CD4-positive, alpha-beta T cell treated with Interleukin-10 for 1 hour (primary cell): ENCODE results near the gene PSMB4.
A peak's percentile ranks its signal among the peaks of the same experiment; 100 is the strongest.
"Not testable (repeated sequence)": the region's sequence is repeated elsewhere in the genome, so short reads cannot be mapped to it uniquely, and the experiment has no call there.

ENCODE experiments used
- DNase-seq: peaks from one replicate; pipeline ENCODE4 v3.0.0-alpha.2; 2020

Gene PSMB4

GRCh38 chr1:151399324-151400171, at the start of gene PSMB4:
Gene PSMB4 (plus strand): TSS chr1:151399573. CDS start chr1:151399588, 15 bp downstream.
- peak; percentile 91 for DNase-seq

GRCh38 chr1:151350323-151350722, 49.0 kb upstream of the PSMB4 start:
- DNase-seq, result not testable (repeated sequence)

GRCh38 chr1:151352021-151352718, 47.2 kb upstream of the PSMB4 start:
- no peak for DNase-seq

GRCh38 chr1:151356696-151357095, 42.7 kb upstream of the PSMB4 start:
- DNase-seq, result no peak

GRCh38 chr1:151361883-151362282, 37.5 kb upstream of the PSMB4 start:
- DNase-seq, result no peak

GRCh38 chr1:151362308-151363155, 36.8 kb upstream of the PSMB4 start:
- no peak for DNase-seq

GRCh38 chr1:151364996-151365395, 34.4 kb upstream of the PSMB4 start:
- DNase-seq, result no peak

GRCh38 chr1:151367658-151368392, 31.5 kb upstream of the PSMB4 start:
- DNase-seq, result no peak

GRCh38 chr1:151368393-151369301, 30.7 kb upstream of the PSMB4 start:
- no peak for DNase-seq

- no peak for DNase-seq
Observed at GRCh38 chr1:151369302-151369610, 30.1 kb upstream of the PSMB4 start.

GRCh38 chr1:151369621-151370048, 29.7 kb upstream of the PSMB4 start:
- no peak for DNase-seq

- no peak for DNase-seq
Observed at GRCh38 chr1:151370211-151370911, 29.0 kb upstream of the PSMB4 start.

- no peak for DNase-seq
Observed at GRCh38 chr1:151371370-151372057, 27.9 kb upstream of the PSMB4 start.

GRCh38 chr1:151372058-151372934, 27.1 kb upstream of the PSMB4 start, which contains the start of gene SELENBP1:
Gene SELENBP1 (minus strand): TSS chr1:151372705. CDS start chr1:151372641, 64 bp downstream.
- no peak for DNase-seq

GRCh38 chr1:151373196-151373595, 26.2 kb upstream of the PSMB4 start:
- DNase-seq, result no peak

GRCh38 chr1:151377150-151377884, 22.1 kb upstream of the PSMB4 start:
- no peak for DNase-seq

GRCh38 chr1:151384584-151384983, 14.8 kb upstream of the PSMB4 start:
- no peak for DNase-seq

- DNase-seq, result no peak
Observed at GRCh38 chr1:151386002-151386401, 13.4 kb upstream of the PSMB4 start.
